Spinal cord (tissue), 10 donors: Measurements from ENCODE around the gene ARHGAP5. TPM values are rescaled to one million over a fixed set of nuclear protein-coding genes. Genes with fewer than 3 reads are reported as not detected.

Source experiments
- DNase-seq, 6 donors: peaks; one replicate each; pipeline versions ENCODE4 v3.0.0 to v3.0.0-alpha.2; 2013 to 2015; ENCODE audit warnings: low spot score in 6 of 6, low read depth in 4 of 6
- H3K27ac ChIP-seq: one replicate; pipeline ENCODE4 v1.5.1; 2013; ENCODE audit warnings: low read depth, low read length, control low read depth
- H3K27me3 ChIP-seq: one replicate; pipeline ENCODE4 v1.6.1; 2013; ENCODE audit warnings: low read length; ENCODE audit not compliant: control insufficient read depth, insufficient read depth
- H3K36me3 ChIP-seq: one replicate; pipeline ENCODE4 v1.6.1; 2013; ENCODE audit warnings: low read length; ENCODE audit not compliant: control insufficient read depth, insufficient read depth
- H3K4me1 ChIP-seq: one replicate; pipeline ENCODE4 v1.6.1; 2013; ENCODE audit warnings: low read length; ENCODE audit not compliant: control insufficient read depth, insufficient read depth
- H3K4me3 ChIP-seq: one replicate; pipeline ENCODE4 v1.5.1; 2013; ENCODE audit warnings: low read depth, low read length, control low read depth
- H3K9me3 ChIP-seq: one replicate; pipeline ENCODE4 v1.6.1; 2013; ENCODE audit warnings: low read length; ENCODE audit not compliant: control insufficient read depth, insufficient read depth
- WGBS: methylation state at CpG from one replicate; pipeline ENCODE4 v1.1.5; 2013; ENCODE audit warnings: missing lambda C conversion rate; ENCODE audit not compliant: insufficient coverage; 5-methylcytosine and 5-hydroxymethylcytosine counted together
- polyA plus RNA-seq, 2 donors: library from polyadenylated mRNA; unstranded; fragments of 120-200 nt; gene quantifications; one replicate each; pipeline ENCODE4 v1.2.1, GENCODE V29; 2013; ENCODE audit not compliant: insufficient read length in 2 of 2
- total RNA-seq, 2 donors: library from RNA; depleted of rRNA in 1 of 2; stranded (reverse); fragments of 120-200 nt in 1 of 2; fragments of >200 nt in 1 of 2; gene quantifications; one replicate each; pipeline versions ENCODE4 v1.2.3 to v1.2.4, GENCODE V29; 2013 to 2014
- donor health status: healthy.

Gene ARHGAP5
- total and polyA plus RNA-seq, 4 donors = 60.2 to 306 (median 149) TPM

DNA sequence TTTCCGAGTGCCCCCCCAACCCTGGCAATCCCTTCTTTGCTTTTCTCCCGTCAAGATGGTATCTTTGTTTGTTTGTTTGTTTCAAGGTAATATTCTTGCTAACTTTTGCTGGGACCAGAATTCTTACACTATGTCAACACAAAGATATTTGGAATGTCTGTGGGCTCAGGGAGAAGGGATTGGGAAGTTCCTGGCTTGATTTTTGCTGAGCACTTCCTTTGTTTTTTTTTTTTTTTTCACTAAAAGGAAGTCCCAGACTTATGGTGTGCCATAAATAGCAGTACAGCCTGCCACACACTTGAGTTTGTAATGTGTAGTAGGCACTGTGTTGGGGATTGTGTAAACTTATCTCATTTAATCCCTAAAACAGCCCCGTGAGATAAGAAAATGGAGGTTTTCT, 113.6 kb downstream of the ARHGAP5 start:
- WGBS = no CpG with 5 or more reads among the region's 3 CpGs
- Histone ChIP-seq H3K4me1 (no peaks in the 10 kb centered on the region), H3K9me3 (no peaks in the 10 kb centered on the region), H3K4me3 (no peak overlapping the region), H3K36me3 (no peaks in the 10 kb centered on the region), H3K27ac (no peak overlapping the region), H3K27me3 (no peaks in the 10 kb centered on the region)
- no peak for DNase-seq

- Histone ChIP-seq H3K36me3 (no peaks in the 10 kb centered on the region), H3K27ac (no peak overlapping the region), H3K4me3 (no peak overlapping the region), H3K27me3 (no peaks in the 10 kb centered on the region), H3K4me1 (no peaks in the 10 kb centered on the region), H3K9me3 (no peaks in the 10 kb centered on the region)
- WGBS = no CpG with 5 or more reads among the region's 2 CpGs
- no peak for DNase-seq
Observed at GRCh38 chr14:32192712-32193373, 115.7 kb downstream of the ARHGAP5 start.

DNA sequence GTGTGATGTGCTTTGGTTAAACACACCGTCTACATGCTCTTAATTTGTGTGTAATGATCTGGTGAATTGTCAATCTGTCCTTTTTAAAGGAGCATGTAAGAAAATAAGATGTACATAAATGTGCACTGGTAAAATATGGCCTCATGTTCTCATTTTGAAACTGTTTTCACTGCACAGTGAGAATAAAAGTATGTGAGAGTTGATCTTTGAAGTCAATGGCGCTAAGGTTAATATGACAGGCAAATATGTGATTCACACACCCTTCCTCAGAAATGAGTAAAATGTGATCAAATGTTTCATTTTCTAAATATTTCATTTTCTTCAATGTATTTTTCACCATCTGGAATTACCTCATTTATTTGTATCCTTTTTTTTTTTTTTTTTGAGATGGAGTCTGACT, 116.4 kb downstream of the ARHGAP5 start:
- no peaks in the 10 kb centered on the region for H3K9me3 ChIP-seq
- H3K27me3 ChIP-seq = no peaks in the 10 kb centered on the region
- no peak for DNase-seq
- H3K4me1 ChIP-seq = no peaks in the 10 kb centered on the region
- H3K36me3 ChIP-seq = no peaks in the 10 kb centered on the region
- no peak overlapping the region for H3K4me3 ChIP-seq
- WGBS = 100% methylated on average over 1 of the region's 2 CpGs
- H3K27ac ChIP-seq = no peak overlapping the region

- H3K4me3 ChIP-seq = no peak overlapping the region
- H3K27ac ChIP-seq = no peak overlapping the region
- WGBS = no CpG with 5 or more reads among the region's 1 CpG
- H3K36me3 ChIP-seq = no peaks in the 10 kb centered on the region
- no peaks in the 10 kb centered on the region for H3K9me3 ChIP-seq
- no peaks in the 10 kb centered on the region for H3K4me1 ChIP-seq
- no peak for DNase-seq
- H3K27me3 ChIP-seq = no peaks in the 10 kb centered on the region
Observed at GRCh38 chr14:32195636-32196035, 118.5 kb downstream of the ARHGAP5 start.

GRCh38 chr14:32197919-32198318, 120.8 kb downstream of the ARHGAP5 start:
- H3K9me3 ChIP-seq = no peaks in the 10 kb centered on the region
- no peaks in the 10 kb centered on the region for H3K27me3 ChIP-seq
- H3K4me1 ChIP-seq = peaks cover 13% of the 10 kb centered on the region
- WGBS = no CpG with 5 or more reads among the region's 1 CpG
- no peak overlapping the region for H3K27ac ChIP-seq
- no peak for DNase-seq
- no peaks in the 10 kb centered on the region for H3K36me3 ChIP-seq
- no peak overlapping the region for H3K4me3 ChIP-seq

DNA sequence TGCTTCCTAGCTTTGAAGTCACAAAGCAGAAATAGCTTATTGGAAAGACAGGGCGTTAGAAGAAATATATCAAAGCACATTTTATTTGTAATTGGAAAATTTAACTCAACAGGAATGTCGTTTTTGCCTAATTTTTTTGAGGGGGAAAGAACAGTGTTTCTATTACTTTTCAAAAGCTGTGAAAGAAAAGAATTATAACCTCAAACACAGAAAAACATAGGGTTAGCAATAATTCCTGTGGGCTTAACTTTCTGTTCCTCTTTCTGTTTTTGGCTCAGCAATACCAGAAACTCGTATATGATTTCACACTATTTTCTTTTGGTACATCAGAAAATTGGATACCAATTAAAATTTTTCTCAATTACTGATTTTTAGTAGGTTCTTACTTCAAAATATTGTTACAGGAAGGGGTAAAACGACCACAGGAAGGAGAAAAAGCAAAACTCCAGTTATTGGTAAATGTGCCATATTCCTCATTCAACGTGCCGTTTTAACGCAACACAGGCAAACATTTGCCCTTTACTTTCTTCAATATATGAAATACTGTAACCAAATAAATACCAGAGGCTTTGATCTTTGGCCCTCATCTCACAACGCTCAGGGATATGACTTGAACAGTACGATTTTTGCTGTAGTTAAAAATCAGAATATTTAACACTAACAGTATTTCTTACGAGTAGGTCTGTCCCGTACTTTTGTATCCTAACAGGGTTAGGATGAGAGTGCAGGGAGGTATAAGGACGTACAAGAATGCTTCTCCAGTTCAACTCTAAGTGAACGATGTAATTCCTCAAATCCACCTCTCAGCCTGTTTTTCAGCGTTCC, 123.5 kb downstream of the ARHGAP5 start:
- peak overlapping the region; percentile 82 for H3K4me3 ChIP-seq
- H3K27ac ChIP-seq = peak overlapping the region; percentile 95
- DNase-seq = no peak
- peaks cover 13% of the 10 kb centered on the region for H3K4me1 ChIP-seq
- H3K9me3 ChIP-seq = no peaks in the 10 kb centered on the region
- H3K27me3 ChIP-seq = no peaks in the 10 kb centered on the region
- 0% methylated on average over 2 of the region's 14 CpGs for WGBS
- H3K36me3 ChIP-seq = no peaks in the 10 kb centered on the region

- H3K36me3 ChIP-seq = no peaks in the 10 kb centered on the region
- peak; percentile 43 to 95 (median 71) for DNase-seq
- no peaks in the 10 kb centered on the region for H3K27me3 ChIP-seq
- H3K9me3 ChIP-seq = no peaks in the 10 kb centered on the region
- H3K4me3 ChIP-seq = peak overlapping the region; percentile 82
- WGBS = 0% methylated on average over 46 of the region's 46 CpGs
- H3K4me1 ChIP-seq = peaks cover 13% of the 10 kb centered on the region
- peak overlapping the region; percentile 95 for H3K27ac ChIP-seq
Observed at GRCh38 chr14:32201193-32201815, 124.2 kb downstream of the ARHGAP5 start.

- Histone ChIP-seq H3K36me3 (no peaks in the 10 kb centered on the region), H3K4me3 (peak within 1 kb of the TSS; percentile 82), H3K9me3 (no peaks in the 10 kb centered on the region), H3K4me1 (peaks cover 13% of the 10 kb centered on the region), H3K27ac (peak within 1 kb of the TSS; percentile 95), H3K27me3 (no peaks in the 10 kb centered on the region)
- under 1% methylated on average over 38 of the region's 40 CpGs for WGBS
- peak in 5 of 6 donors; percentile 17 to 83 (median 65) for DNase-seq
Observed at GRCh38 chr14:32201816-32202490, 124.8 kb downstream of the ARHGAP5 start, which contains the start of gene RNU6-7. Gene RNU6-7 (plus strand): TSS chr14:32202045.

DNA sequence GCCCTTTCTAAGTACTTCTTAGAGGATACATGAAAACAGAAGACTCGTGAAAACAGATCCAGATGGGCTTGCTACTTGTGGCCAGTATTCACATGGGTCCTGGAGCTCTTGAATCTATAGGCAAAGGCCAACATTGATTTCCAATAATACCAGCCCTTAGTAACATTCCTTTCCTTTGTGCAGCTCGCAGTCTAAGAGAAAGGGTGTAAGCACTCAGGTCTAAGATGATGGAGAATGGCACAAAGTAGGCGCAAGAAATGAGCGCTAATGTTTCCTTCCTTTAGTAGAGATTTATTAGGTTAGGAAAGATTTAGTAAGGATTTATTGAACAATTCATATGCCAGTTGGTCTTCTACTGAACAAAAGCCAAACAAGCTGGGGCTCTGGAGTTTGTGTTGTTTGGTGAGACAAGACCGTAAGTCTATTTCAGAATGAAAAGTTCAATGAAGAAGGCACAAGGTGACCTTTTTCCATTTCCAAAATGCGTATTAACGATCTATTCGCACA, 125.4 kb downstream of the ARHGAP5 start:
- H3K27me3 ChIP-seq = no peaks in the 10 kb centered on the region
- no peaks in the 10 kb centered on the region for H3K36me3 ChIP-seq
- H3K4me3 ChIP-seq = peak overlapping the region; percentile 82
- 0% methylated on average over 6 of the region's 8 CpGs for WGBS
- H3K4me1 ChIP-seq = peaks cover 13% of the 10 kb centered on the region
- DNase-seq = peak in 5 of 6 donors; percentile 13 to 81 (median 63)
- no peaks in the 10 kb centered on the region for H3K9me3 ChIP-seq
- H3K27ac ChIP-seq = peak overlapping the region; percentile 95
